Osteoblast (primary cell): Measurements from ENCODE around the gene SCP2. TPM values are rescaled to one million over a fixed set of nuclear protein-coding genes. Genes with fewer than 3 reads are reported as not detected.

ENCODE experiments used
- DNase-seq: peaks from one replicate; pipeline ENCODE4 v3.0.0; 2011; ENCODE audit warnings: low spot score, mixed read lengths; ENCODE audit not compliant: insufficient read length; ENCODE audit errors: missing footprints
- H2AFZ ChIP-seq: 2 replicates; pipeline ENCODE4 v1.6.0; 2011; ENCODE audit warnings: mild to moderate bottlenecking, low read length
- H3K27ac ChIP-seq: 2 replicates; pipeline ENCODE4 v1.5.1; 2011; ENCODE audit warnings: mild to moderate bottlenecking, low read depth, low read length, moderate library complexity
- H3K27me3 ChIP-seq: 2 replicates; pipeline ENCODE4 v1.6.0; 2012; ENCODE audit warnings: mild to moderate bottlenecking, control low read depth, inconsistent platforms, low read length, moderate library complexity; ENCODE audit not compliant: insufficient read depth
- H3K36me3 ChIP-seq: 2 replicates; pipeline ENCODE4 v1.5.1; 2011; ENCODE audit warnings: mild to moderate bottlenecking, low read length, control low read depth, moderate library complexity; ENCODE audit not compliant: insufficient read depth
- H3K4me1 ChIP-seq: 2 replicates; pipeline ENCODE4 v1.5.1; 2011; ENCODE audit warnings: mild to moderate bottlenecking, low read length, control low read depth, moderate library complexity; ENCODE audit not compliant: insufficient read depth
- H3K4me2 ChIP-seq: 2 replicates; pipeline ENCODE4 v1.6.0; 2011; ENCODE audit warnings: mild to moderate bottlenecking, low read length; ENCODE audit not compliant: insufficient read depth
- H3K4me3 ChIP-seq: fragments of 200-600 bp; sonication (generic); 3 replicates; pipeline ENCODE4 v1.5.1; 2012; ENCODE audit warnings: mild to moderate bottlenecking, low read length, inconsistent platforms; ENCODE audit not compliant: insufficient read depth
- H3K79me2 ChIP-seq: 2 replicates; pipeline ENCODE4 v1.6.0; 2012; ENCODE audit warnings: mild to moderate bottlenecking, low read length, control low read depth, inconsistent platforms; ENCODE audit not compliant: insufficient read depth
- H3K9me3 ChIP-seq: 2 replicates; pipeline ENCODE4 v1.5.1; 2011; ENCODE audit warnings: low read depth, low read length, control low read depth
- H4K20me1 ChIP-seq: 2 replicates; pipeline ENCODE4 v1.6.0; 2012; ENCODE audit warnings: mild to moderate bottlenecking, low read length, control low read depth; ENCODE audit not compliant: insufficient read depth
- CTCF ChIP-seq: IDR thresholded peaks from 2 replicates; pipeline ENCODE4 v1.5.1; 2011; ENCODE audit warnings: mild to moderate bottlenecking, low read depth, low read length, moderate library complexity; ENCODE audit errors: extremely low read depth
- total RNA-seq: library from RNA; depleted of rRNA; stranded (reverse); fragments of >200 nt; gene quantifications from 2 replicates; pipeline ENCODE4 v1.2.3, GENCODE V29; 2012

The SCP2 gene
- total RNA-seq, 1 donor: 171 TPM

- peak overlapping the region; percentile 74 for H3K4me3 ChIP-seq
- H3K4me1 ChIP-seq: peaks cover 22% of the 10 kb centered on the region
- no peaks in the 10 kb centered on the region for H4K20me1 ChIP-seq
- TF ChIP-seq CTCF: no peak
- H3K27ac ChIP-seq: no peak overlapping the region
- H2AFZ ChIP-seq: no peak overlapping the region
- no peaks in the 10 kb centered on the region for H3K79me2 ChIP-seq
- H3K36me3 ChIP-seq: no peaks in the 10 kb centered on the region
- peak; percentile 61 for DNase-seq
- H3K4me2 ChIP-seq: peak overlapping the region; percentile 83
- no peaks in the 10 kb centered on the region for H3K9me3 ChIP-seq
- H3K27me3 ChIP-seq: peaks cover 27% of the 10 kb centered on the region
Observed at GRCh38 chr1:53061123-53061858, 134.2 kb downstream of the SCP2 start.

- peak; percentile 94 for DNase-seq
- H4K20me1 ChIP-seq: no peaks in the 10 kb centered on the region
- peak within 1 kb of the TSS; percentile 74 for H3K4me3 ChIP-seq
- H3K27ac ChIP-seq: no peak within 1 kb of the TSS
- peaks cover 27% of the 10 kb centered on the region for H3K27me3 ChIP-seq
- no peak for TF ChIP-seq CTCF
- H3K4me1 ChIP-seq: peaks cover 22% of the 10 kb centered on the region
- H3K79me2 ChIP-seq: no peaks in the 10 kb centered on the region
- peak within 1 kb of the TSS; percentile 83 for H3K4me2 ChIP-seq
- H3K9me3 ChIP-seq: no peaks in the 10 kb centered on the region
- peak within 1 kb of the TSS; percentile 51 for H2AFZ ChIP-seq
- no peaks in the 10 kb centered on the region for H3K36me3 ChIP-seq
Observed at GRCh38 chr1:53061859-53062707, 135.0 kb downstream of the SCP2 start, which contains the start of gene PODN. PODN (plus strand) TSS chr1:53062213; CDS start chr1:53069856, 7,643 bp downstream.

GRCh38 chr1:53062708-53063591 is 135.9 kb downstream of the SCP2 start:
- H2AFZ ChIP-seq: peak overlapping the region; percentile 35
- no peaks in the 10 kb centered on the region for H4K20me1 ChIP-seq
- TF ChIP-seq CTCF: no peak
- no peaks in the 10 kb centered on the region for H3K36me3 ChIP-seq
- peaks cover 27% of the 10 kb centered on the region for H3K27me3 ChIP-seq
- no peaks in the 10 kb centered on the region for H3K79me2 ChIP-seq
- no peaks in the 10 kb centered on the region for H3K9me3 ChIP-seq
- peaks cover 22% of the 10 kb centered on the region for H3K4me1 ChIP-seq
- peak overlapping the region; percentile 74 for H3K4me3 ChIP-seq
- H3K4me2 ChIP-seq: peak overlapping the region; percentile 83
- H3K27ac ChIP-seq: no peak overlapping the region
- DNase-seq: peak; percentile 87
